Measurements from ENCODE around the gene GDF10. TPM values are rescaled to one million over a fixed set of nuclear protein-coding genes. Genes with fewer than 3 reads are reported as not detected.

The GDF10 gene
- total RNA-seq, 1 experiment from 2014 or later, result 0.20 TPM

DNA sequence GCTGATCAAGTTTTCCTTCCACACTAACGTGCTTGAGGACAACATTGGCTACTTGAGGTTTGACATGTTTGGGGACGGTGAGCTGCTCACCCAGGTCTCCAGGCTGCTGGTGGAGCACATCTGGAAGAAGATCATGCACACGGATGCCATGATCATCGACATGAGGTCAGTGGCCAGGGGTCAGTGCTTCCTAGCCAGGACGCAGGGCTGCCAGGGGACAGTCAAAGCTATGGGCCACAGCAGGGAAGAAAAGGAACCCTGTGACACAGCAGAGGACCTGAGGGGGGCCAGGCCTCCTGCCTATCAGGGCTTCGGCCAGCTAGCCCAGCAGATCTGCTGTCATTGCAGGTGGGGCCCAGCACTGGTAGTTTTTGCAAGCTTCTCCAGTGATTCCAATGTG is 53.4 kb downstream of the GDF10 start:
- no peaks in the 10 kb centered on the region for H3K4me1 ChIP-seq (ENCODE audit: insufficient read depth, low read length)
- Mint-ChIP-seq H3K4me3 (no peak overlapping the region), H3K9me3 (no peaks in the 10 kb centered on the region), H3K4me1 (no peaks in the 10 kb centered on the region), H3K27me3 (ENCODE audit: low read depth) (no peaks in the 10 kb centered on the region; the same call in 1 of the 2 replicates), H3K36me3 (ENCODE audit: insufficient read depth in 1 of 3, low read depth in 3 of 3) (no peaks in the 10 kb centered on the region), H3K27ac (no peak overlapping the region)
- H3K4me2 ChIP-seq (ENCODE audit: insufficient read depth, insufficient read length, low read length), result no peak overlapping the region
- no peak for DNase-seq
- H2BK5ac ChIP-seq (ENCODE audit: insufficient read length, low read length), result no peak overlapping the region
- H4K5ac ChIP-seq (ENCODE audit: insufficient read length, low read depth, low read length), result no peak overlapping the region
- WGBS (ENCODE audit: extremely low coverage, insufficient read length, low lambda C conversion rate), result no CpG with 5 or more reads among the region's 6 CpGs
- H2AK5ac ChIP-seq (ENCODE audit: insufficient read length, low read length), result no peak overlapping the region
- H3K56ac ChIP-seq (ENCODE audit: insufficient read length, low read depth, low read length), result no peak overlapping the region
- H3K18ac ChIP-seq (ENCODE audit: insufficient read length, low read depth, low read length), result no peak overlapping the region
- no peaks in the 10 kb centered on the region for H3K9me3 ChIP-seq (ENCODE audit: control insufficient read depth, low read depth, low read length)
- no peak overlapping the region for H3K23ac ChIP-seq (ENCODE audit: insufficient read length, low read depth, low read length)
- H3K4ac ChIP-seq (ENCODE audit: low read depth, low read length), result no peak overlapping the region
- no peak overlapping the region for H3K9ac ChIP-seq (ENCODE audit: extremely low read depth, insufficient read length, low read length)
- H2BK120ac ChIP-seq (ENCODE audit: low read depth, low read length, poor library complexity, severe bottlenecking), result no peak overlapping the region
- no peak overlapping the region for H3T11ph ChIP-seq (ENCODE audit: low read length)
- H2BK15ac ChIP-seq (ENCODE audit: low read depth, low read length), result no peak overlapping the region
- no peak overlapping the region for H3K14ac ChIP-seq (ENCODE audit: insufficient read depth, low read length)
- H3K79me1 ChIP-seq (ENCODE audit: insufficient read depth, low read depth, low read length, poor library complexity, severe bottlenecking), result no peaks in the 10 kb centered on the region
- H2BK12ac ChIP-seq (ENCODE audit: insufficient read length, low read depth, low read length), result no peak overlapping the region
- TF ChIP-seq, protein P1, sequence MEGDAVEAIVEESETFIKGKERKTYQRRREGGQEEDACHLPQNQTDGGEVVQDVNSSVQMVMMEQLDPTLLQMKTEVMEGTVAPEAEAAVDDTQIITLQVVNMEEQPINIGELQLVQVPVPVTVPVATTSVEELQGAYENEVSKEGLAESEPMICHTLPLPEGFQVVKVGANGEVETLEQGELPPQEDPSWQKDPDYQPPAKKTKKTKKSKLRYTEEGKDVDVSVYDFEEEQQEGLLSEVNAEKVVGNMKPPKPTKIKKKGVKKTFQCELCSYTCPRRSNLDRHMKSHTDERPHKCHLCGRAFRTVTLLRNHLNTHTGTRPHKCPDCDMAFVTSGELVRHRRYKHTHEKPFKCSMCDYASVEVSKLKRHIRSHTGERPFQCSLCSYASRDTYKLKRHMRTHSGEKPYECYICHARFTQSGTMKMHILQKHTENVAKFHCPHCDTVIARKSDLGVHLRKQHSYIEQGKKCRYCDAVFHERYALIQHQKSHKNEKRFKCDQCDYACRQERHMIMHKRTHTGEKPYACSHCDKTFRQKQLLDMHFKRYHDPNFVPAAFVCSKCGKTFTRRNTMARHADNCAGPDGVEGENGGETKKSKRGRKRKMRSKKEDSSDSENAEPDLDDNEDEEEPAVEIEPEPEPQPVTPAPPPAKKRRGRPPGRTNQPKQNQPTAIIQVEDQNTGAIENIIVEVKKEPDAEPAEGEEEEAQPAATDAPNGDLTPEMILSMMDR (conservative IDR thresholded peaks at IDR 0.05), result no peak
- H4K91ac ChIP-seq (ENCODE audit: insufficient read length, low read depth, low read length), result no peak overlapping the region
- no peak overlapping the region for H4K8ac ChIP-seq (replicated peaks; ENCODE audit: insufficient read length, low read depth, low read length)
- no peaks in the 10 kb centered on the region for H4K20me1 ChIP-seq (ENCODE audit: control insufficient read depth, insufficient read depth, insufficient read length)
- H3K27ac ChIP-seq (ENCODE audit: insufficient read length, low read depth, low read length), result no peak overlapping the region
- no peak overlapping the region for H2AFZ ChIP-seq (ENCODE audit: low read length)
- no peaks in the 10 kb centered on the region for H3K27me3 ChIP-seq (ENCODE audit: insufficient read depth, low read length)
- H3K79me2 ChIP-seq (ENCODE audit: insufficient read depth, low read length), result no peaks in the 10 kb centered on the region
- H3K23me2 ChIP-seq (ENCODE audit: insufficient read length, low read depth, low read length, poor library complexity, severe bottlenecking), result no peaks in the 10 kb centered on the region
- H2BK20ac ChIP-seq (ENCODE audit: low read depth, low read length, poor library complexity, severe bottlenecking), result no peak overlapping the region
